ENCODE measurements around the gene RPS23. TPM values are rescaled to one million over a fixed set of nuclear protein-coding genes. Genes with fewer than 3 reads are reported as not detected.

The RPS23 gene
- total RNA-seq (2014; rRNA removed; shearing (Covaris generic)) = 5,316 and 5,447 TPM in 2 replicates
- 3,447 and 3,665 TPM in 2 replicates for polyA plus RNA-seq (2015; cell fraction: cytosol; rRNA removed)
- 567 and 718 TPM in 2 replicates for polyA plus RNA-seq (2015; cell fraction: nucleus; rRNA removed)

GRCh38 chr5:82277987-82278710 is at the start of gene RPS23:
TSS of gene RPS23 (minus strand) at chr5:82278354. CDS start at chr5:82278323, 31 bp downstream.
- in situ Hi-C loops (cut with HindIII; ENCODE audit: low pct_unique_long_range_greater_than_20kb, low sequenced_read_pairs) = no loop called here
- peak; percentile 94 for DNase-seq (ENCODE audit: low read depth, low spot score)

DNA sequence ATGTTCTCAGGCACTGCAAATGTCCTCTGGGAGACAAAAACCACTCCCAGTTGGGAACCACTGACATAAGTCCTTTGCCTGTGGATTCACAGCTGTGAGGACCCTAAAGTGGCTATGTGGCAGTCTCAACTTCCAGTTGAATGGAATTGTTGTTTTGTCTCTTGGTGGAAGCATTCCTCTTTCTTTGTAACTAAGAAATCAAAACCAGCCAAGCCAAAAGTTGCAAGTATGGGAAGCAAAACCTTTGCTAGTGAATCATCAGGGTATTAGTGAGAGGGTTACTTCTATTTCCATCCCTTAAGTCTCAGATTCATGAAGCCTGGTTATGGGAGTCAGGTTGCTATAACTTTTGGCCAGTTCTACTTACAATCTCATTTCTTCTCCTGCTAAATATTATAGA is 49.8 kb upstream of the RPS23 start:
- no peak for DNase-seq (ENCODE audit: low read depth, low spot score)
- in situ Hi-C loops (cut with HindIII; ENCODE audit: low pct_unique_long_range_greater_than_20kb, low sequenced_read_pairs) = no loop called here

GRCh38 chr5:82325996-82326395 is 47.8 kb upstream of the RPS23 start:
- in situ Hi-C loops (cut with HindIII; ENCODE audit: low pct_unique_long_range_greater_than_20kb, low sequenced_read_pairs) = no loop called here

GRCh38 chr5:82325155-82325554 is 47.0 kb upstream of the RPS23 start:
- DNase-seq (ENCODE audit: low read depth, low spot score) = no peak
- in situ Hi-C loops (cut with HindIII; ENCODE audit: low pct_unique_long_range_greater_than_20kb, low sequenced_read_pairs) = no loop called here

More at GRCh38 chr5:82325996-82326395, 47.8 kb upstream of the RPS23 start:
- DNase-seq (ENCODE audit: low read depth, low spot score) = no peak

GRCh38 chr5:82320966-82321365 is 42.8 kb upstream of the RPS23 start:
- in situ Hi-C loops (cut with HindIII; ENCODE audit: low pct_unique_long_range_greater_than_20kb, low sequenced_read_pairs) = no loop called here
- no peak for DNase-seq (ENCODE audit: low read depth, low spot score)

- in situ Hi-C loops (cut with HindIII; ENCODE audit: low pct_unique_long_range_greater_than_20kb, low sequenced_read_pairs) = no loop called here
- DNase-seq (ENCODE audit: low read depth, low spot score) = no peak
Observed at GRCh38 chr5:82319651-82320376, 41.7 kb upstream of the RPS23 start.

DNA sequence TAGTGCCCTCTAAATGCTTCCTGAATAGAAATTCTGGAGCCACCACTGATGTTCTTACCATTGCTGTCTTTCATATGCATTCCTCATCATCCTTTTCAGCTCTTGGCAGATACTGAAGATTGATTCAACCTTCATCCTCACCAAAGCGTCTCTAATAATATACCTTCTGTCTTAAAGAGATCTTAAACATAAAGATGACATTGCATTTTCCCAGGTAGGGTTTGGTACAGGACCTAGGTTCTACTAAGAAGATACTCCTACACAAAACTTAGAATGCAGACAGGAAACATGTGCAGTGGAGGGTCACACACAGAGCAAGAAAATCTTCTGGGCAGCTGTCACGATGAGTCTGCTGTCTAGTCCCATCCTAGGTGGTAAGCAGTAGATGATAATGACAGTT is 41.0 kb upstream of the RPS23 start:
- in situ Hi-C loops (cut with HindIII; ENCODE audit: low pct_unique_long_range_greater_than_20kb, low sequenced_read_pairs) = no loop called here

GRCh38 chr5:82314964-82315758 is 37.0 kb upstream of the RPS23 start:
- in situ Hi-C loops (cut with HindIII; ENCODE audit: low pct_unique_long_range_greater_than_20kb, low sequenced_read_pairs) = no loop called here
- DNase-seq (ENCODE audit: low read depth, low spot score) = no peak

More for the DNA sequence above, 41.0 kb upstream of the RPS23 start:
- no peak for DNase-seq (ENCODE audit: low read depth, low spot score)

- in situ Hi-C loops (cut with HindIII; ENCODE audit: low pct_unique_long_range_greater_than_20kb, low sequenced_read_pairs) = no loop called here
- no peak for DNase-seq (ENCODE audit: low read depth, low spot score)
Observed at GRCh38 chr5:82313016-82313415, 34.9 kb upstream of the RPS23 start.

DNA sequence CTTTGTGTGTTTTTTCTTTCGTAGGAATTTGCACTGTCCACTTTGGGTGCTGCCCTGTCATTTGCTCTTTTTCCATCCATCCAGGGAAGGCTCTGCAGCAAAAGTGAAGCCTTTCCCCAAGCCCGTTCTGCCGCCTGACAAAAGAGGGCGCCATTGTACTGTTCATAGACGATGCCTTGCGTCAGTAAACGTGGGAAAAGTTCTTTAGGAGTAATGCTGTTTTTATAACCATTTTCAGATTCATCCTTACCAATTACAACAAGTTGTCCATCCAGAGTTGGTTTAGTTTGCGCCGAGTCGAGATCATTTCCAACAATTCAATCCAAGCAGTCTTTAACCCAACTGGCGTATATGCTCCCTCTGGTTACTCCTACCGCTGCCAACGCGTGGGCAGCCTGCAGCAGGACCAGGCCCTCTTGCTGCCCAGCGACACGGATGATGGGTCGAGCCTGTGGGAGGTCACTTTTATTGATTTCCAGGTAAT is 34.3 kb upstream of the RPS23 start:
- in situ Hi-C loops (cut with HindIII; ENCODE audit: low pct_unique_long_range_greater_than_20kb, low sequenced_read_pairs) = no loop called here
- DNase-seq (ENCODE audit: low read depth, low spot score) = peak; percentile 82

- in situ Hi-C loops (cut with HindIII; ENCODE audit: low pct_unique_long_range_greater_than_20kb, low sequenced_read_pairs) = no loop called here
Observed at GRCh38 chr5:82309091-82309531, 31.0 kb upstream of the RPS23 start.

DNA sequence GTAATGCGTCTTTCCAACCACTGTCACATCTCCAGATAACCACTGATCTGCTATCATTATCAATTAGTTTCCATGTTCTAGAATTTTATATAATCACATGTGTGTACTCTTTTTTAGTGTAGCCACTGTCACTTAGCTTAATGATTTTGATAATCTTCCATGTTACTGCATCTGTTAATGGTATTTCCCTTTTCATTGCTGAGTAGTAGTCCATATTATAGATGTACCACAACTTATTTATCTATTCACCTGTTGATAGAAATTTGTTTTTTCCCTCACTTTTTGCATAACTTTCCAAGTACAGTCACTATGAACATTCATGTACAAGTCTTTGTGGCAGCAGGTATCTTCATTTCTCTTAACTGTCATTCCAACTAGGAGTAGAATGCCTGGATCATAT is 30.3 kb upstream of the RPS23 start:
- DNase-seq (ENCODE audit: low read depth, low spot score) = no peak
- in situ Hi-C loops (cut with HindIII; ENCODE audit: low pct_unique_long_range_greater_than_20kb, low sequenced_read_pairs) = no loop called here

More at GRCh38 chr5:82309091-82309531, 31.0 kb upstream of the RPS23 start:
- DNase-seq (ENCODE audit: low read depth, low spot score) = no peak

GRCh38 chr5:82307451-82307850 is 29.3 kb upstream of the RPS23 start:
- in situ Hi-C loops (cut with HindIII; ENCODE audit: low pct_unique_long_range_greater_than_20kb, low sequenced_read_pairs) = no loop called here
- DNase-seq (ENCODE audit: low read depth, low spot score) = peak; percentile 17

GRCh38 chr5:82306151-82306550 is 28.0 kb upstream of the RPS23 start:
- in situ Hi-C loops (cut with HindIII; ENCODE audit: low pct_unique_long_range_greater_than_20kb, low sequenced_read_pairs) = no loop called here
- no peak for DNase-seq (ENCODE audit: low read depth, low spot score)

DNA sequence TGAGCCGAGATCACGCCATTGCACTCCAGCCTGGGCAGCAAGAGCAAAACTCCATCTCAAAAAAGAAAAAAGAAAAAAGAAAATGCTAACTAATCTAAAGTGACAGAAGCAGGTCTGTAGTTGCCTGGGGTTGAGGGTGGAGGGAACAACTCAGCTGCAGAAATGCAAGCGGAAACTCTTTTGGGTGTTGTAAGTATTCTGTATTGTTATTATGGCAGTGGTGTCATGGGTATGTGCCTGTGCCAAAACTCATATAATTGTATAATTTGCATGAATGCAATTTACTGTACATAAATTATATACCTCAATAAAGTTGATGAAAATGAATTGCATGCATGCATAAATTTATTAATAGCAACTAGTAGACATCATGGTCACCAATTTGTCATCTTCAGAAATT is 23.0 kb upstream of the RPS23 start:
- DNase-seq (ENCODE audit: low read depth, low spot score) = no peak
- in situ Hi-C loops (cut with HindIII; ENCODE audit: low pct_unique_long_range_greater_than_20kb, low sequenced_read_pairs) = no loop called here

DNA sequence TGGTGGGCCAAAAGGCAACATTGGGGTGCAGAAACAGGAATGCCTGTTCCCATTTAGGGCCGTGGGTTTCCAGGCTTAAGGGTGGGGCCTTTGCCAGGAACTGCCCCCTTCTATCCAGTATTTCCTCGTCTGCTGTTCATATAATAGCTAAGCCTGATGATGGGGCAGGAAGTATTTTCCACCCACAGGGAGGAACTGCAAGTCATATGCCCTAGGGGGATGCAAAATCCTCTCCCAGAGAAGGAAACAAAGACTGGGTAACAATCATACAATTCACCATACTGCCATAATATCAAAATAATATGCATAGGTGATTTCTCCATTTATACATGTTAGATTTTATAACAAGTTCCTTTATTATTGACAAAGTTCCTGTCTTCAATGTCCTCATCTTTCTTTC is 20.5 kb upstream of the RPS23 start:
- DNase-seq (ENCODE audit: low read depth, low spot score) = peak; percentile 79
- in situ Hi-C loops (cut with HindIII; ENCODE audit: low pct_unique_long_range_greater_than_20kb, low sequenced_read_pairs) = no loop called here

GRCh38 chr5:82297711-82298110 is 19.6 kb upstream of the RPS23 start:
- DNase-seq (ENCODE audit: low read depth, low spot score) = no peak
- in situ Hi-C loops (cut with HindIII; ENCODE audit: low pct_unique_long_range_greater_than_20kb, low sequenced_read_pairs) = no loop called here

- in situ Hi-C loops (cut with HindIII; ENCODE audit: low pct_unique_long_range_greater_than_20kb, low sequenced_read_pairs) = no loop called here
- DNase-seq (ENCODE audit: low read depth, low spot score) = peak; percentile 19
Observed at GRCh38 chr5:82296929-82297328, 18.8 kb upstream of the RPS23 start.
